Measurements from ENCODE around the gene TSSK2. TPM values are rescaled to one million over a fixed set of nuclear protein-coding genes. Genes with fewer than 3 reads are reported as not detected.

TSSK2 gene
- total and polyA plus RNA-seq, 2 experiments from 2014 or later: not detected

DNA sequence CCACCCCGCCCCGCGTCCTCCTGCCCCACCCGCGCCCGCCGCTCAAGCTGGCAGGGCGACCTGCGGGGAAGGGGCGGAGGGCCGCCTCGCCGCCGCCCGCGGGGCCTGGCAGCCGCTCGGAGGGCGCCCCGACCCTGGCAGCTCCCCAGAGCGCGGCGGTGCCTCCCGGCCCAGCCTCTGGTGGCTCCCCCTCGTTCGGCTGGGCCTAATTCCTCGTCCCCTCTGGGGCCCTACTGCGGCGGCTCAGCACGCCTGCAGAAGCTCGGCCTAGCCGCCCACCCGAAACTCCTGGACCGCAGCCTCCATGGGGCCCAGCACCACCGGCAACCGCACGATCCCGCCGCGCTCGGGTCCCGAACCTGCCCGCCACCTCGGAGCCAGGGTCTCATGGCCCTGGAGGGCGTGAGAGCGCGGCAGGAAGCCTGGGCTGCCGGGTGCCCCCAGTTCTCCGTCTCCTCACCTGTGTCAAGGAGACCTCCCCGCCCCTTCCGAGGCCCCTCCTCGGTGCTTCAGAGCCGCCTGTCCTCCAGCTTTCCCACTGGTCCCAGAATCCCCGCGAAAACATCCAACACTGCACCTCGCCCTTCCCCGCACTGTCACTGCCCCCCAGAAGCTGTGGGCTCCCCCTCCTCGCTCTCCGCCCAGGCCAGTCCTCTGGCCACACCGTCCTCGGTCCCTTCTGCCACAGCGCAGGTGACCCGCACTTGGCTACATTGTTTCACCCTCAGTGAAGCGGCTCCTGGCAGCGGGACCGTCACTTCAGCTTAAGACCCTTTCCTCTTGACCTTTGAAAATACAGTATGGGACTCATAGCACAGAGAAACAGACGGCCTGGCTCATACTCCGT, 19.6 kb downstream of the TSSK2 start:
- H3K4me3 Mint-ChIP-seq: peak overlapping the region; percentile 65
- Histone ChIP-seq H3K4me1 (ENCODE audit: insufficient read depth) (no peaks in the 10 kb centered on the region; the same call in 1 of the 2 replicates), H3K9me2 (ENCODE audit: insufficient read depth) (no peaks in the 10 kb centered on the region), H3K4me2 (peak overlapping the region; percentile 73), H3K27me3 (ENCODE audit: insufficient read depth) (peaks cover 83% of the 10 kb centered on the region), H3F3A (replicated peaks; ENCODE audit: low read depth) (0 out of 2 replicates have a peak, but pooled peaks cover 18% of the 10 kb centered on the region), H3K36me3 (ENCODE audit: insufficient read depth) (no peaks in the 10 kb centered on the region), H2AFZ (peak overlapping the region; percentile 63; the same call in 1 of the 2 replicates), H4K20me1 (replicated peaks; ENCODE audit: insufficient read depth) (no peaks in the 10 kb centered on the region), H3K79me2 (replicated peaks; ENCODE audit: insufficient read depth) (no peaks in the 10 kb centered on the region), H3K4me3 (peak overlapping the region; percentile 47), H3K27ac (ENCODE audit: low read depth) (no peak overlapping the region)
- ATAC-seq (peak; percentile 5; the same call in 2 of the 3 replicates), DNase-seq (ENCODE audit: low spot score) (no peak)
- H3K4me1 Mint-ChIP-seq: peaks cover 19% of the 10 kb centered on the region
- H3K36me3 Mint-ChIP-seq (ENCODE audit: low read depth): peaks cover 3% of the 10 kb centered on the region; the same call in 1 of the 3 replicates
- H3K9me3 Mint-ChIP-seq: peaks cover 10% of the 10 kb centered on the region; the same call in 2 of the 3 replicates
- TF ChIP-seq, protein P1, sequence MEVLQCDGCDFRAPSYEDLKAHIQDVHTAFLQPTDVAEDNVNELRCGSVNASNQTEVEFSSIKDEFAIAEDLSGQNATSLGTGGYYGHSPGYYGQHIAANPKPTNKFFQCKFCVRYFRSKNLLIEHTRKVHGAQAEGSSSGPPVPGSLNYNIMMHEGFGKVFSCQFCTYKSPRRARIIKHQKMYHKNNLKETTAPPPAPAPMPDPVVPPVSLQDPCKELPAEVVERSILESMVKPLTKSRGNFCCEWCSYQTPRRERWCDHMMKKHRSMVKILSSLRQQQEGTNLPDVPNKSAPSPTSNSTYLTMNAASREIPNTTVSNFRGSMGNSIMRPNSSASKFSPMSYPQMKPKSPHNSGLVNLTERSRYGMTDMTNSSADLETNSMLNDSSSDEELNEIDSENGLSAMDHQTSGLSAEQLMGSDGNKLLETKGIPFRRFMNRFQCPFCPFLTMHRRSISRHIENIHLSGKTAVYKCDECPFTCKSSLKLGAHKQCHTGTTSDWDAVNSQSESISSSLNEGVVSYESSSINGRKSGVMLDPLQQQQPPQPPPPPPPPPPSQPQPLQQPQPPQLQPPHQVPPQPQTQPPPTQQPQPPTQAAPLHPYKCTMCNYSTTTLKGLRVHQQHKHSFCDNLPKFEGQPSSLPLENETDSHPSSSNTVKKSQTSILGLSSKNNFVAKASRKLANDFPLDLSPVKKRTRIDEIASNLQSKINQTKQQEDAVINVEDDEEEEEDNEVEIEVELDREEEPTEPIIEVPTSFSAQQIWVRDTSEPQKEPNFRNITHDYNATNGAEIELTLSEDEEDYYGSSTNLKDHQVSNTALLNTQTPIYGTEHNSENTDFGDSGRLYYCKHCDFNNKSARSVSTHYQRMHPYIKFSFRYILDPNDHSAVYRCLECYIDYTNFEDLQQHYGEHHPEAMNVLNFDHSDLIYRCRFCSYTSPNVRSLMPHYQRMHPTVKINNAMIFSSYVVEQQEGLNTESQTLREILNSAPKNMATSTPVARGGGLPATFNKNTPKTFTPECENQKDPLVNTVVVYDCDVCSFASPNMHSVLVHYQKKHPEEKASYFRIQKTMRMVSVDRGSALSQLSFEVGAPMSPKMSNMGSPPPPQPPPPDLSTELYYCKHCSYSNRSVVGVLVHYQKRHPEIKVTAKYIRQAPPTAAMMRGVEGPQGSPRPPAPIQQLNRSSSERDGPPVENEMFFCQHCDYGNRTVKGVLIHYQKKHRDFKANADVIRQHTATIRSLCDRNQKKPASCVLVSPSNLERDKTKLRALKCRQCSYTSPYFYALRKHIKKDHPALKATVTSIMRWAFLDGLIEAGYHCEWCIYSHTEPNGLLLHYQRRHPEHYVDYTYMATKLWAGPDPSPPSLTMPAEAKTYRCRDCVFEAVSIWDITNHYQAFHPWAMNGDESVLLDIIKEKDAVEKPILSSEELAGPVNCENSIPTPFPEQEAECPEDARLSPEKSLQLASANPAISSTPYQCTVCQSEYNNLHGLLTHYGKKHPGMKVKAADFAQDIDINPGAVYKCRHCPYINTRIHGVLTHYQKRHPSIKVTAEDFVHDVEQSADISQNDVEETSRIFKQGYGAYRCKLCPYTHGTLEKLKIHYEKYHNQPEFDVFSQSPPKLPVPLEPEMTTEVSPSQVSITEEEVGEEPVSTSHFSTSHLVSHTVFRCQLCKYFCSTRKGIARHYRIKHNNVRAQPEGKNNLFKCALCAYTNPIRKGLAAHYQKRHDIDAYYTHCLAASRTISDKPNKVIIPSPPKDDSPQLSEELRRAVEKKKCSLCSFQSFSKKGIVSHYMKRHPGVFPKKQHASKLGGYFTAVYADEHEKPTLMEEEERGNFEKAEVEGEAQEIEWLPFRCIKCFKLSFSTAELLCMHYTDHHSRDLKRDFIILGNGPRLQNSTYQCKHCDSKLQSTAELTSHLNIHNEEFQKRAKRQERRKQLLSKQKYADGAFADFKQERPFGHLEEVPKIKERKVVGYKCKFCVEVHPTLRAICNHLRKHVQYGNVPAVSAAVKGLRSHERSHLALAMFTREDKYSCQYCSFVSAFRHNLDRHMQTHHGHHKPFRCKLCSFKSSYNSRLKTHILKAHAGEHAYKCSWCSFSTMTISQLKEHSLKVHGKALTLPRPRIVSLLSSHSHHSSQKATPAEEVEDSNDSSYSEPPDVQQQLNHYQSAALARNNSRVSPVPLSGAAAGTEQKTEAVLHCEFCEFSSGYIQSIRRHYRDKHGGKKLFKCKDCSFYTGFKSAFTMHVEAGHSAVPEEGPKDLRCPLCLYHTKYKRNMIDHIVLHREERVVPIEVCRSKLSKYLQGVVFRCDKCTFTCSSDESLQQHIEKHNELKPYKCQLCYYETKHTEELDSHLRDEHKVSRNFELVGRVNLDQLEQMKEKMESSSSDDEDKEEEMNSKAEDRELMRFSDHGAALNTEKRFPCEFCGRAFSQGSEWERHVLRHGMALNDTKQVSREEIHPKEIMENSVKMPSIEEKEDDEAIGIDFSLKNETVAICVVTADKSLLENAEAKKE (CRISPR knock-in tag; IDR thresholded peaks at IDR 0.05): no peak
- peak; percentile 89 for TF ChIP-seq EZH2 (IDR thresholded peaks at IDR 0.05; ENCODE audit: low read depth, unreplicated experiment)
- H3K27ac Mint-ChIP-seq: no peak overlapping the region
- peaks cover 71% of the 10 kb centered on the region for H3K27me3 Mint-ChIP-seq (ENCODE audit: insufficient read depth, low read depth, poor library complexity)

Measured in GM23338 (cell line).